ENCODE measurements around the gene SPG21. TPM values are rescaled to one million over a fixed set of nuclear protein-coding genes. Genes with fewer than 3 reads are reported as not detected.

The SPG21 gene
- total and polyA plus RNA-seq, 2 of the 13 experiments (the other 11 are each of a cell fraction or from before 2014, with no cell fraction given) = 36.7 to 42.4 TPM

GRCh38 chr15:65032801-65033537, 43.3 kb upstream of the SPG21 start (continued):
- TF ChIP-seq ZNF501 (CRISPR knock-in tag; IDR thresholded peaks at IDR 0.05) (peak; percentile 84), ZFAT (CRISPR knock-in tag; conservative IDR thresholded peaks at IDR 0.05) (no peak), EED (CRISPR knock-in tag; IDR thresholded peaks at IDR 0.05) (no peak), ZFP36L2 (CRISPR knock-in tag; IDR thresholded peaks at IDR 0.05) (no peak), ZMAT5 (CRISPR knock-in tag; IDR thresholded peaks at IDR 0.05; ENCODE audit: borderline replicate concordance, low read depth) (no peak), ZNF503 (CRISPR knock-in tag; IDR thresholded peaks at IDR 0.05) (no peak), ZNF878 (CRISPR knock-in tag; IDR thresholded peaks at IDR 0.05) (no peak), NKX3-1 (CRISPR knock-in tag; IDR thresholded peaks at IDR 0.05) (no peak), KLF15 (CRISPR knock-in tag; IDR thresholded peaks at IDR 0.05; ENCODE audit: borderline replicate concordance) (no peak), AHR (CRISPR knock-in tag; IDR thresholded peaks at IDR 0.05) (no peak), POLR2AphosphoS5 (IDR thresholded peaks at IDR 0.05; ENCODE audit: low read depth, low read length) (no peak), ZNF232 (CRISPR knock-in tag; IDR thresholded peaks at IDR 0.05; ENCODE audit: borderline replicate concordance) (peak; percentile 18; the same call in 1 of the 2 replicates), REPIN1 (CRISPR knock-in tag; IDR thresholded peaks at IDR 0.05; ENCODE audit: borderline replicate concordance, low read depth) (peak; percentile 92), RERE (CRISPR knock-in tag; IDR thresholded peaks at IDR 0.05; ENCODE audit: low read depth) (no peak), ZNF556 (CRISPR knock-in tag; IDR thresholded peaks at IDR 0.05; ENCODE audit: borderline replicate concordance) (no peak; the same call in 1 of the 2 replicates), MXI1 (IDR thresholded peaks at IDR 0.05; ENCODE audit: borderline replicate concordance, low read depth, low read length) (peak; percentile 74; the same call in 1 of the 3 replicates)
- TF ChIP-seq, protein P1, sequence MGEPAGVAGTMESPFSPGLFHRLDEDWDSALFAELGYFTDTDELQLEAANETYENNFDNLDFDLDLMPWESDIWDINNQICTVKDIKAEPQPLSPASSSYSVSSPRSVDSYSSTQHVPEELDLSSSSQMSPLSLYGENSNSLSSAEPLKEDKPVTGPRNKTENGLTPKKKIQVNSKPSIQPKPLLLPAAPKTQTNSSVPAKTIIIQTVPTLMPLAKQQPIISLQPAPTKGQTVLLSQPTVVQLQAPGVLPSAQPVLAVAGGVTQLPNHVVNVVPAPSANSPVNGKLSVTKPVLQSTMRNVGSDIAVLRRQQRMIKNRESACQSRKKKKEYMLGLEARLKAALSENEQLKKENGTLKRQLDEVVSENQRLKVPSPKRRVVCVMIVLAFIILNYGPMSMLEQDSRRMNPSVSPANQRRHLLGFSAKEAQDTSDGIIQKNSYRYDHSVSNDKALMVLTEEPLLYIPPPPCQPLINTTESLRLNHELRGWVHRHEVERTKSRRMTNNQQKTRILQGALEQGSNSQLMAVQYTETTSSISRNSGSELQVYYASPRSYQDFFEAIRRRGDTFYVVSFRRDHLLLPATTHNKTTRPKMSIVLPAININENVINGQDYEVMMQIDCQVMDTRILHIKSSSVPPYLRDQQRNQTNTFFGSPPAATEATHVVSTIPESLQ (CRISPR knock-in tag; conservative IDR thresholded peaks at IDR 0.05) = no peak
- TF ChIP-seq, protein P2, sequence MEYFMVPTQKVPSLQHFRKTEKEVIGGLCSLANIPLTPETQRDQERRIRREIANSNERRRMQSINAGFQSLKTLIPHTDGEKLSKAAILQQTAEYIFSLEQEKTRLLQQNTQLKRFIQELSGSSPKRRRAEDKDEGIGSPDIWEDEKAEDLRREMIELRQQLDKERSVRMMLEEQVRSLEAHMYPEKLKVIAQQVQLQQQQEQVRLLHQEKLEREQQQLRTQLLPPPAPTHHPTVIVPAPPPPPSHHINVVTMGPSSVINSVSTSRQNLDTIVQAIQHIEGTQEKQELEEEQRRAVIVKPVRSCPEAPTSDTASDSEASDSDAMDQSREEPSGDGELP (IDR thresholded peaks at IDR 0.05; ENCODE audit: borderline replicate concordance, low read depth) = peak; percentile 18; the same call in 1 of the 2 replicates
